Hindlimb muscle (tissue), 1 donor: ENCODE measurements around the gene KPNA5. TPM values are rescaled to one million over a fixed set of nuclear protein-coding genes. Genes with fewer than 3 reads are reported as not detected.

Source experiments
- polyA plus RNA-seq: library from polyadenylated mRNA; unstranded; fragments of 120-200 nt; gene quantifications from one replicate; pipeline ENCODE4 v1.2.1, GENCODE V29; 2013; ENCODE audit not compliant: insufficient read length

Gene KPNA5
- polyA plus RNA-seq, 1 donor, result 12.2 TPM

Other genes with a start within 250 kb of the KPNA5 start
- 3.8 TPM for gene CALHM6, start 219.8 kb upstream of the KPNA5 start, polyA plus RNA-seq
- 2.4 TPM for gene CALHM5, start 169.6 kb upstream of the KPNA5 start, polyA plus RNA-seq
- not detected for gene TRAPPC3L, start 135.5 kb upstream of the KPNA5 start, polyA plus RNA-seq
- not detected for gene CALHM4, start 127.5 kb upstream of the KPNA5 start, polyA plus RNA-seq
- 46.2 TPM for gene RWDD1, start 109.7 kb upstream of the KPNA5 start, polyA plus RNA-seq
- 0.50 TPM for gene RSPH4A, start 64.7 kb upstream of the KPNA5 start, polyA plus RNA-seq
- 7.2 TPM for gene ZUP1, start 12.4 kb upstream of the KPNA5 start, polyA plus RNA-seq
- 8.0 TPM for gene FAM162B, start 84.5 kb downstream of the KPNA5 start, polyA plus RNA-seq
- not detected for gene GPRC6A, start 147.9 kb downstream of the KPNA5 start, polyA plus RNA-seq
- not detected for gene RFX6, start 196.0 kb downstream of the KPNA5 start, polyA plus RNA-seq